Naive thymus-derived CD4-positive, alpha-beta T cell (primary cell): ENCODE measurements around the gene KIF7. TPM values are rescaled to one million over a fixed set of nuclear protein-coding genes. Genes with fewer than 3 reads are reported as not detected.

Experiments used
- ATAC-seq: fragments of 150-1000 bp; cut with Tn5 transposase; 2 replicates; pipeline ENCODE4 v1.10.0; 2021; ENCODE audit warnings: mild to moderate bottlenecking, moderate library complexity
- CTCF ChIA-PET: fragments of 350-600 bp; sonication (Branson Sonifier 250); formaldehyde crosslinking; loops from one replicate; lab custom pipeline; 2021; ENCODE audit warnings: antibody characterized with exemption; lab: Charles Lee
- POLR2A ChIA-PET: fragments of 350-600 bp; sonication (Branson Sonifier 250); formaldehyde crosslinking; loops from one replicate; lab custom pipeline; 2021; ENCODE audit warnings: antibody characterized with exemption, inconsistent platforms; lab: Charles Lee
- DNase-seq, 9 donors: peaks; one replicate each; pipeline versions ENCODE4 v3.0.0 to v3.0.0-alpha.2; 2020 to 2022; ENCODE audit warnings: mixed read lengths in 1 of 9
- H3K27ac ChIP-seq: one replicate; pipeline ENCODE4 v1.7.0; 2013; ENCODE audit warnings: mild to moderate bottlenecking, low read depth, low read length, moderate library complexity
- H3K27me3 ChIP-seq, 2 donors: one replicate each; pipeline ENCODE4 v1.7.0; 2013; ENCODE audit warnings: low read length in 2 of 2, mild to moderate bottlenecking in 2 of 2, moderate library complexity in 2 of 2; ENCODE audit not compliant: control insufficient read depth in 2 of 2, insufficient read depth in 2 of 2
- H3K36me3 ChIP-seq, 3 experiments: 1 replicate in 2 of 3; 2 replicates in 1 of 3; pipeline ENCODE4 v1.7.0; 2013; ENCODE audit warnings: low read length in 3 of 3, mild to moderate bottlenecking in 3 of 3, moderate library complexity in 1 of 3; ENCODE audit not compliant: insufficient read depth in 3 of 3, control insufficient read depth in 2 of 3
- H3K4me1 ChIP-seq, 2 donors: one replicate each; pipeline ENCODE4 v1.7.0; 2013; ENCODE audit warnings: low read length in 2 of 2, mild to moderate bottlenecking in 2 of 2, moderate library complexity in 1 of 2; ENCODE audit not compliant: control insufficient read depth in 2 of 2, insufficient read depth in 2 of 2
- H3K4me3 ChIP-seq: 2 replicates; pipeline ENCODE4 v1.7.0; 2013; ENCODE audit warnings: mild to moderate bottlenecking, low read length
- H3K9me3 ChIP-seq, 3 experiments: 1 replicate in 2 of 3; 2 replicates in 1 of 3; pipeline ENCODE4 v1.7.0; 2013; ENCODE audit warnings: low read length in 3 of 3; ENCODE audit not compliant: control insufficient read depth in 2 of 3
- H3K27ac Mint-ChIP-seq, 9 donors: one replicate each; pipeline ENCODE4 v1.8.0; 2020 to 2022; ENCODE audit warnings: mixed read lengths in 9 of 9, mild to moderate bottlenecking in 8 of 9, moderate library complexity in 5 of 9, inconsistent platforms in 2 of 9
- H3K27me3 Mint-ChIP-seq, 5 donors: one replicate each; pipeline ENCODE4 v1.8.0; 2021 to 2022; ENCODE audit warnings: mixed read lengths in 5 of 5, mild to moderate bottlenecking in 1 of 5
- H3K36me3 Mint-ChIP-seq, 5 donors: one replicate each; pipeline ENCODE4 v1.8.0; 2020 to 2022; ENCODE audit warnings: mixed read lengths in 5 of 5, mild to moderate bottlenecking in 3 of 5, inconsistent platforms in 1 of 5
- H3K4me1 Mint-ChIP-seq, 7 donors: one replicate each; pipeline ENCODE4 v1.8.0; 2020 to 2022; ENCODE audit warnings: mixed read lengths in 7 of 7, mild to moderate bottlenecking in 3 of 7, inconsistent platforms in 1 of 7
- H3K4me3 Mint-ChIP-seq, 10 donors: one replicate each; pipeline ENCODE4 v1.8.0; 2020 to 2022; ENCODE audit warnings: mild to moderate bottlenecking in 10 of 10, mixed read lengths in 10 of 10, moderate library complexity in 6 of 10, inconsistent platforms in 2 of 10
- H3K9me3 Mint-ChIP-seq, 11 donors: one replicate each; pipeline ENCODE4 v1.8.0; 2020 to 2022; ENCODE audit warnings: mixed read lengths in 11 of 11, mild to moderate bottlenecking in 4 of 11, inconsistent platforms in 1 of 11, moderate library complexity in 1 of 11
- intact Hi-C, 2 donors: fragments of 100-400 bp; cut with micrococcal nuclease; formaldehyde crosslinking; loops; one replicate each; pipeline ENCODE4 v1.15.1; 2023
- polyA plus RNA-seq, 2 donors: library from polyadenylated mRNA; unstranded; fragments of 300-500 nt; fragmentation: Illumina TruSeq; gene quantifications; one replicate each; pipeline ENCODE4 v1.2.3, GENCODE V29; 2021
- total RNA-seq, 6 experiments: library from RNA in 5 of 6; stranded (reverse) in 5 of 6; gene quantifications; 1 replicate in 5 of 6; 2 replicates in 1 of 6; pipeline ENCODE4 v1.2.3 and lab custom pipeline; 2021 to 2026

Gene KIF7
- total and polyA plus RNA-seq, 7 experiments from 2014 or later: 0.08 to 0.27 (median 0.22) TPM; not detected in 4

DNA sequence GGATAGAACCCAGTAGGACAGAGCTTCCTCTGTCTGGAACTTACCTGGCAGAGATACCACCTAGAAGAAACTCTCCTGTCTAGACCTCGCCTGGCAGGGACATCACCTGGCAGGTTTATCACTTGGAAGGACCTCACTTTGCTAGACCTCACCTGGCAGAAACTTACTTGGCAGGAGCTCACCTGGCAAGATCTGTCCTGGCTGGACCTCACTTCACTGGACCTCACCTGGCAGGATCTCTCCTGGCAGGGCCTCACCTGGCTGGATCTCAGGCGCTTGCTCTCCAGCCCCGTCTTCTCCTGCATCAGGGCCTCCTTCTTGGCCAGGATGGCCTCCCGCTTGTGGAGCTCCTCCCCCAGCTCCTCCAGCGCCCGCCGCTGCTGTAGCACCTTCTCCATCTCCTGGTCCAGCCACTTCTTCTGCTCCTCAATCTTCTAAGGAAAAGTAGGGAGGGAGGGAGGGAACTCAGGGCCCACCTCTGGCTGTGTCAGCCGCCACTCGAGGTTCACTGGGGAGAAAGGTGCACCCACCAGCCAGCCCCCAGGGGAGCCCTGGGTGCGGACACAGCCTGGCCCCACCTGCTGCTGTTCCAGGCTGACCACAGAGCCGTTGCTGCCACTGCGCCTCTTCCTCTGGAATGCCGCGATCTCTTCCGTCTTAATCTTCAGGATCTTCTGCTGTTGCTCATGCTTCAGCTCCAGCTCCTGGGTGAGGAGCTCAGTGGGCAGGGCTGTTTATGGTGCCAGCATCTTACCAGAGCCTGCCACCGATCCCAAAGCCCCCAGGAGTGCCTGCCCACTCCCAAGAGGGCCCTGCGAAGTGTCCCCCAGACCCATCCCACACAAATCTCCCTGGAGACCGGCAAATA is 22.5 kb downstream of the KIF7 start:
- Mint-ChIP-seq H3K9me3 (peaks cover 0 to 6% (median 3%) of the 10 kb centered on the region in 11 donors), H3K27me3 (peaks cover 0 to 11% (median 0%) of the 10 kb centered on the region in 5 donors), H3K4me1 (no peaks in the 10 kb centered on the region), H3K27ac (no peak overlapping the region), H3K36me3 (peaks cover 0 to 26% (median 0%) of the 10 kb centered on the region in 5 donors), H3K4me3 (no peak overlapping the region)
- CTCF ChIA-PET: no interaction called here
- POLR2A ChIA-PET: no interaction called here
- H3K27ac ChIP-seq: no peak overlapping the region
- no peak overlapping the region for H3K4me3 ChIP-seq
- no peaks in the 10 kb centered on the region for H3K9me3 ChIP-seq
- no peaks in the 10 kb centered on the region for H3K4me1 ChIP-seq
- H3K36me3 ChIP-seq: no peaks in the 10 kb centered on the region
- intact Hi-C loops: no loop called here
- peaks cover 0 to 3% of the 10 kb centered on the region in 2 donors for H3K27me3 ChIP-seq
- DNase-seq: peak in 1 of 9 donors; percentile 11
- no peak for ATAC-seq

DNA sequence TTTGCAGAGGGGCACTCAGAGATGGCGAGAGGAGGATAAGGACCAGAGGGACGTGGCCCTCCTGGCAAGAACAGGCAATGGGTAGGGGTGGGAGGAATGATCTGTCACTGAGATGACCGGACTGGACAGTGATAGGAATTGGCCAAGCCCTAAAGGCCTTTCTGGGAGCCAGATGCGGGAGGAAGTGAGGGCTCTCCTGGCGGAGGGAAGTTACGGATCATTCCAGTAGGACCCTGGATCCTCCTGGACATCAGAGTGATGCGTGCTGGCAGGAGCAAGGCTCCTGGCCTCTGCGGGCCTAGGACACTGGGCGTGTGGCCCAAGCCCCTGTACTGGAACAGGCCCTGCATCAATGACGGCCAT is 23.4 kb downstream of the KIF7 start:
- Mint-ChIP-seq H3K27ac (peak overlapping the region in 1 of 9 donors; percentile 25), H3K36me3 (peaks cover 0 to 26% (median 0%) of the 10 kb centered on the region in 5 donors), H3K9me3 (peaks cover 0 to 6% (median 3%) of the 10 kb centered on the region in 11 donors), H3K4me1 (no peaks in the 10 kb centered on the region), H3K4me3 (peak overlapping the region in 1 of 10 donors; percentile 45), H3K27me3 (peaks cover 0 to 11% (median 0%) of the 10 kb centered on the region in 5 donors)
- Histone ChIP-seq H3K27ac (no peak overlapping the region), H3K36me3 (no peaks in the 10 kb centered on the region), H3K9me3 (no peaks in the 10 kb centered on the region), H3K4me3 (no peak overlapping the region), H3K4me1 (no peaks in the 10 kb centered on the region), H3K27me3 (peaks cover 0 to 3% of the 10 kb centered on the region in 2 donors)
- DNase-seq (peak in 1 of 9 donors; percentile 12), ATAC-seq (no peak)
- ChIA-PET CTCF (no interaction called here), POLR2A (no interaction called here)
- intact Hi-C loops: no loop called here

DNA sequence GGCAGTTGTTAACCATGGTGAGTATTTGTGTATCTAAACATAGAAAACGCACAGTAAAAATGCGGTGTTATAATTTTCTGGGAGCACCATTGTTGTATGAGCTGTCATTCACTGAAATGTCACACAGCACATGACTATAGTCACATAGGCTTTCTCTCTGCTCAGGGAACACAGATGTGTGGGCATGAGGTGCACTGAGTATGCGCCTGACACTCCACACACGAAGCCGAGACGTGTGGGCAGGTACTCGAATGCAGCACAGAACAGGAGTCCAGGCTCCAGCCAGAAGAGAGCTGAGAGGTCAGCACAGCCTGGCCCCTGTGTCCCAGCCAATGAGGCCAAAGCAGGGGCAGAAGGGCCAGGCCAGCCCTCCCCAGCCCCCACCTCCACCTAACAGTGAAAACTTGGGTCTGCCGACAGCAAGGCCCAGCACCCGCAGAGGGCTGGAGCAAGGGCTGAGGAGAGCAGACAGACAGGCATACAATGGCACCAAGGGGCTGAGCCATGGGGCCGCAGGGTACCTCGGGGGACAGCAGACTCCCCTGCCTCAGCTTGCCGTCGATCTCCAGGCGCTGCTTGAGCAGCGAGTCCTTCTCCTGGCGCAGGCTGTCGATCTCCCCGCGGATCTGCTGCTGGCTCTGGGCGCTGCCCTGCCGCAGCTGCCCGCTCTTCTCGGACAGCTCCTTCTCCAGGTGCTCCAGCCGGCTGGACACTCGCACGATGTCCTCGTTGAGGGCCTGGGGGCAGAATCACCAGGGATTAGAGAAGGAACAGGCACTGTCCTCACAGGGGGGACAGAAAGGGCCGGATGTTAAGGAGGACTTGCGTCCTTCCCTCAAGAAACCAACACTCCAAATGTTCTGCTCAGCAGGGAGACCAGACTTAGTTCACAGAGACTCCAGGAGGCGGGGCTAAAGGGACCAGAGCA is 24.0 kb downstream of the KIF7 start:
- Histone ChIP-seq H3K4me1 (no peaks in the 10 kb centered on the region), H3K27me3 (peaks cover 0 to 3% of the 10 kb centered on the region in 2 donors), H3K9me3 (no peaks in the 10 kb centered on the region), H3K27ac (no peak overlapping the region), H3K36me3 (no peaks in the 10 kb centered on the region), H3K4me3 (no peak overlapping the region)
- intact Hi-C loops: no loop called here
- no peaks in the 10 kb centered on the region for H3K4me1 Mint-ChIP-seq
- ChIA-PET CTCF (no interaction called here), POLR2A (no interaction called here)
- DNase-seq: peak in 1 of 9 donors; percentile 18
- H3K9me3 Mint-ChIP-seq: peaks cover 0 to 6% (median 3%) of the 10 kb centered on the region in 11 donors
- H3K27ac Mint-ChIP-seq: peak overlapping the region in 1 of 9 donors; percentile 25
- H3K27me3 Mint-ChIP-seq: peaks cover 0 to 11% (median 0%) of the 10 kb centered on the region in 5 donors
- H3K4me3 Mint-ChIP-seq: peak overlapping the region in 1 of 10 donors; percentile 45
- no peak for ATAC-seq
- H3K36me3 Mint-ChIP-seq: peaks cover 0 to 26% (median 0%) of the 10 kb centered on the region in 5 donors

DNA sequence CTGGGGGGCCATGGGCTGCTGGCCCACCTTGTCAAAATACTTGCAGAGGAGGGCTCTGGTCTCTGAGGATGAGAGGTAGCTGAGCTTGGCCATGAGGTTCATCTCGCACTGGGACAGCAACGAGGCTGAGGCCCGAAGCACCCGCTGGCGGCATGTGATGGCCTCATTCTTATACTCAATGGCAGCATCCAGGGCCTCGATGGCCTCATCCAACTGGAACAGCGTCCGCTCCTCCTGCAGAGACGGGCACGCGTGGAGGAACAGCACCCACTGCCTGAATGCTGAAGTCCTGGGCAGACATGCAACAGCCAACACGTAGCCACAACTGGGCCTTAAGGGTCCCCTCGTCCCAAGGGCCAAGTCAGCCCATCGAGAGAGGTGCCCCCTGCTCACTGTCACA is 25.0 kb downstream of the KIF7 start:
- CTCF ChIA-PET: no interaction called here
- H3K27ac Mint-ChIP-seq: no peak overlapping the region
- no peak for DNase-seq
- H3K36me3 Mint-ChIP-seq: peaks cover 0 to 24% (median 0%) of the 10 kb centered on the region in 5 donors
- no peak for ATAC-seq
- Histone ChIP-seq H3K27me3 (peaks cover 0 to 3% of the 10 kb centered on the region in 2 donors), H3K27ac (no peak overlapping the region), H3K36me3 (no peaks in the 10 kb centered on the region), H3K9me3 (no peaks in the 10 kb centered on the region), H3K4me1 (no peaks in the 10 kb centered on the region), H3K4me3 (no peak overlapping the region)
- no peak overlapping the region for H3K4me3 Mint-ChIP-seq
- peaks cover 0 to 11% (median 0%) of the 10 kb centered on the region in 5 donors for H3K27me3 Mint-ChIP-seq
- POLR2A ChIA-PET: no interaction called here
- H3K9me3 Mint-ChIP-seq: peaks cover 0 to 3% (median 1%) of the 10 kb centered on the region in 11 donors
- H3K4me1 Mint-ChIP-seq: no peaks in the 10 kb centered on the region
- intact Hi-C loops: no loop called here

DNA sequence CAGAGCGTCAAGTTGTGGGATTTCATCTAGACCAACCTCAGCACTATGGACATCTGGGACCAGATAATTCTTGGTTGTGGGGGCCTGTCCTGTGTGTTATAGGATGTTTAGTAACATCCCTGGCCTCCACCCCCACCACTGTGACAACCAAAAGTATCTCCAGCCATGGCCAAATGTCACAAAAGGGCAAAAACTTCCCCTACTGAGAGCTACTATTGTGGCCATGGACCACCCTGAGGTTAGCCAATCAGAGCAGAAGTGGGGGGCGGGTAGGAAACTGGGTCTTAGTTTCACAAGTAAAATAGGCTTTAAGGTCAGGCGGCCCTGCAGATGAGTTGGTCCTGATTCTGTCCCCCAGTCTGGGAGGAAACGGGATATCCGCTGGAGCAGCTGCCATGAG is 25.4 kb downstream of the KIF7 start:
- peaks cover 0 to 3% of the 10 kb centered on the region in 2 donors for H3K27me3 ChIP-seq
- Mint-ChIP-seq H3K4me3 (no peak overlapping the region), H3K27ac (no peak overlapping the region)

DNA sequence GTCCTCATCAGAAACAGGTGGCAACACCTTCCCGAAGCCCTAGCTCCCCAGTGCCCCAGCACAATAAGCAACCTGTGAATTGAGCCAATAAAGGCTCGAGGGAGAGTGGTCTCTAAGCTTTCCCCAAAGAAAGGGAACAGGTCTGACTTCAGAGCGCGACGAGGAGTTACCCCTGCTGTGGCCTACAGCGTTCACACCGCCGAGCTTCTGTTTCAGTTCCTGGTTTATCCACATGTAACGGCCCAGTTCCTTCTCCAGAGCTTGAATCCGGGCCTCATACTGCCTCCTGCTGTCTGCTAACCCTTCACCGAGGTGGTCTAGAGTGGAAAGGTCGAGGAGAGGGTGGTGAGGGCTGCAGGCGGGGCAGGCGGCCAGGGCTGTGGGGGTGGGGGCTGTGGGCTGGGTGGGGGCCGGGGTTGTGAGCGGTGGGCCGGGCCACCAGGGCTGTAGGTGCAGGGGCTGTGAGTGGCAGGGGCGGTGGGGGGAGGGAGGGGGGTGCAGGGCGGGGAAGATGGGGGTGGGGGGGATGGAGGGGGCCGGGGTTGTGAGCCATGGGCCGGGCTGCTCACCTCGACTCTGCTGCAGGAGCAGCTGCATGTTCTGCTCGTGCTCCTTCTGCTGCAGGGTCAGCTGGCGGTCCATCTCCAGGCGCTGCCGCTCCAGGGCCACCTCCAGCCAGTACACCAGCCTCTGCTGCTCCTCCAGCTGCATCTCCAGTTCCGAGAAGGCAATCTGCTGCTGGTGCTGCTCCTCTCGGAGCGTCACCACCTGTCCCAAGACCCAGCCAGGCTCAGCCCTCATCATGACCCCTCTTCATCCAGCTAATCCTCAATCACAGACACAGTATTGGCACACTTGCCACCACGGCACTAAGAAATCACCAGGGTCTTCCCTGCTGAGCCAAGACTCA is 26.2 kb downstream of the KIF7 start:
- H3K36me3 Mint-ChIP-seq: peaks cover 0 to 30% (median 0%) of the 10 kb centered on the region in 5 donors
- no peak overlapping the region for H3K27ac ChIP-seq
- H3K27ac Mint-ChIP-seq: no peak overlapping the region
- no peaks in the 10 kb centered on the region for H3K36me3 ChIP-seq
- no peak for DNase-seq
- H3K4me1 ChIP-seq: no peaks in the 10 kb centered on the region
- H3K27me3 Mint-ChIP-seq: peaks cover 0 to 11% (median 0%) of the 10 kb centered on the region in 5 donors
- H3K4me1 Mint-ChIP-seq: no peaks in the 10 kb centered on the region
- H3K27me3 ChIP-seq: peaks cover 0 to 3% of the 10 kb centered on the region in 2 donors
- no peak overlapping the region for H3K4me3 ChIP-seq
- ATAC-seq: no peak
- H3K9me3 ChIP-seq: no peaks in the 10 kb centered on the region
- POLR2A ChIA-PET: no interaction called here
- intact Hi-C loops: no loop called here
- H3K9me3 Mint-ChIP-seq: peaks cover 0 to 2% (median 0%) of the 10 kb centered on the region in 11 donors
- CTCF ChIA-PET: no interaction called here
- H3K4me3 Mint-ChIP-seq: no peak overlapping the region

More for the DNA sequence above, 25.4 kb downstream of the KIF7 start:
- Histone ChIP-seq H3K4me1 (no peaks in the 10 kb centered on the region), H3K9me3 (no peaks in the 10 kb centered on the region), H3K36me3 (no peaks in the 10 kb centered on the region), H3K27ac (no peak overlapping the region), H3K4me3 (no peak overlapping the region)
- intact Hi-C loops: no loop called here
- ChIA-PET CTCF (no interaction called here), POLR2A (no interaction called here)
- peaks cover 0 to 11% (median 0%) of the 10 kb centered on the region in 5 donors for H3K27me3 Mint-ChIP-seq
- peaks cover 0 to 2% (median 0%) of the 10 kb centered on the region in 11 donors for H3K9me3 Mint-ChIP-seq
- no peaks in the 10 kb centered on the region for H3K4me1 Mint-ChIP-seq
- peaks cover 0 to 24% (median 0%) of the 10 kb centered on the region in 5 donors for H3K36me3 Mint-ChIP-seq
- no peak for DNase-seq
- no peak for ATAC-seq
